GM12878 (cell line): ENCODE measurements around the gene USP28.

Experiments used
- CTCF ChIP-seq, 3 experiments: IDR thresholded peaks in 2 of 3; conservative IDR thresholded peaks in 1 of 3; 2 replicates each; pipeline ENCODE4 v1.5.1; 2011; ENCODE audit warnings: low read depth in 3 of 3, low read length in 3 of 3, mild to moderate bottlenecking in 3 of 3, control low read depth in 2 of 3, moderate library complexity in 2 of 3, inconsistent platforms in 1 of 3, mixed read lengths in 1 of 3; ENCODE audit not compliant: control insufficient read depth in 2 of 3, insufficient read depth in 1 of 3; ENCODE audit errors: extremely low read depth in 1 of 3
- EZH2 ChIP-seq: IDR thresholded peaks from 2 replicates; pipeline ENCODE4 v1.6.1; 2012; ENCODE audit warnings: low read depth, mild to moderate bottlenecking, control low read depth, inconsistent platforms, low read length, borderline replicate concordance; ENCODE audit not compliant: control insufficient read depth
- MEF2A ChIP-seq: IDR thresholded peaks from 2 replicates; pipeline ENCODE4 v1.6.1; 2011; ENCODE audit warnings: low read depth, mild to moderate bottlenecking, low read length, moderate library complexity; ENCODE audit not compliant: insufficient read depth
- SMC3 ChIP-seq: IDR thresholded peaks from 2 replicates; pipeline ENCODE4 v1.6.1; 2011; ENCODE audit warnings: low read length, improper control_type of control experiment, borderline replicate concordance

- TF ChIP-seq EZH2 (no peak), CTCF (IDR thresholded peaks at IDR 0.05 in 2 of 3, conservative IDR thresholded peaks at IDR 0.05 in 1 of 3; ENCODE audit: control insufficient read depth in 2 of 3, extremely low read depth in 1 of 3, insufficient read depth in 1 of 3, low read depth in 3 of 3, low read length in 3 of 3) (no peak), MEF2A (no peak), SMC3 (no peak)
These were observed 25.8 kb upstream of the USP28 start for GRCh38 chr11:113901141-113901540.
